ENCODE data around the gene NFIC.

- TF ChIP-seq POLR2A (IDR thresholded peaks at IDR 0.05) (no peak), CTCF (IDR thresholded peaks at IDR 0.05) (no peak)
Measured at GRCh38 chr19:3448616-3449334, 82.4 kb downstream of the NFIC start.

Data from right lobe of liver (tissue), 4 donors.